ENCODE results near the gene HMCN2.

The HMCN2 gene

GRCh38 chr9:130414910-130415746 lies 149.6 kb downstream of the HMCN2 start:
- DNase-seq (ENCODE audit: low read depth, low spot score), result no peak
- Histone ChIP-seq H3K9ac (ENCODE audit: insufficient read length) (no peak overlapping the region), H3K9me3 (ENCODE audit: low read depth, low read length) (no peaks in the 10 kb centered on the region), H3K36me3 (ENCODE audit: insufficient read depth, low read length) (no peaks in the 10 kb centered on the region), H3K4me3 (no peak overlapping the region), H3K27ac (no peak overlapping the region)
- no peak for TF ChIP-seq FOXP2 (optimal IDR thresholded peaks at IDR 0.05; ENCODE audit: control extremely low read depth, extremely low read length, insufficient read depth)
- no peak for TF ChIP-seq EZH2 (IDR thresholded peaks at IDR 0.05)
- no peak for TF ChIP-seq POLR2AphosphoS5 (IDR thresholded peaks at IDR 0.05; ENCODE audit: borderline replicate concordance, low read depth, low read length)

GRCh38 chr9:130417602-130418001 lies 152.0 kb downstream of the HMCN2 start:
- no peak overlapping the region for H3K9ac ChIP-seq (ENCODE audit: insufficient read length)
- no peaks in the 10 kb centered on the region for H3K36me3 ChIP-seq (ENCODE audit: insufficient read depth, low read length)
- H3K9me3 ChIP-seq (ENCODE audit: low read depth, low read length), result no peaks in the 10 kb centered on the region
- no peak for TF ChIP-seq FOXP2 (optimal IDR thresholded peaks at IDR 0.05; ENCODE audit: control extremely low read depth, extremely low read length, insufficient read depth)
- TF ChIP-seq POLR2AphosphoS5 (IDR thresholded peaks at IDR 0.05; ENCODE audit: borderline replicate concordance, low read depth, low read length), result no peak
- TF ChIP-seq EZH2 (IDR thresholded peaks at IDR 0.05), result no peak
- no peak for DNase-seq (ENCODE audit: low read depth, low spot score)
- H3K27ac ChIP-seq, result no peak overlapping the region
- H3K4me3 ChIP-seq, result no peak overlapping the region

- no peak overlapping the region for H3K4me3 ChIP-seq
- no peak overlapping the region for H3K9ac ChIP-seq (ENCODE audit: insufficient read length)
- H3K36me3 ChIP-seq (ENCODE audit: insufficient read depth, low read length), result no peaks in the 10 kb centered on the region
- H3K9me3 ChIP-seq (ENCODE audit: low read depth, low read length), result no peaks in the 10 kb centered on the region
- no peak for DNase-seq (ENCODE audit: low read depth, low spot score)
- TF ChIP-seq FOXP2 (optimal IDR thresholded peaks at IDR 0.05; ENCODE audit: control extremely low read depth, extremely low read length, insufficient read depth) (no peak), POLR2AphosphoS5 (IDR thresholded peaks at IDR 0.05; ENCODE audit: borderline replicate concordance, low read depth, low read length) (no peak)
- H3K27ac ChIP-seq, result no peak overlapping the region
These were observed 153.2 kb downstream of the HMCN2 start for GRCh38 chr9:130418776-130419175.

GRCh38 chr9:130419521-130420035 lies 154.0 kb downstream of the HMCN2 start:
- Histone ChIP-seq H3K4me3 (no peak overlapping the region), H3K9ac (ENCODE audit: insufficient read length) (no peak overlapping the region), H3K9me3 (ENCODE audit: low read depth, low read length) (no peaks in the 10 kb centered on the region), H3K27ac (no peak overlapping the region), H3K36me3 (ENCODE audit: insufficient read depth, low read length) (no peaks in the 10 kb centered on the region)
- TF ChIP-seq EZH2 (IDR thresholded peaks at IDR 0.05) (no peak), FOXP2 (optimal IDR thresholded peaks at IDR 0.05; ENCODE audit: control extremely low read depth, extremely low read length, insufficient read depth) (no peak), POLR2AphosphoS5 (IDR thresholded peaks at IDR 0.05; ENCODE audit: borderline replicate concordance, low read depth, low read length) (no peak)
- DNase-seq (ENCODE audit: low read depth, low spot score), result no peak

GRCh38 chr9:130421154-130421801 lies 155.7 kb downstream of the HMCN2 start:
- H3K27ac ChIP-seq, result no peak overlapping the region
- no peak overlapping the region for H3K9ac ChIP-seq (ENCODE audit: insufficient read length)
- no peak for TF ChIP-seq FOXP2 (optimal IDR thresholded peaks at IDR 0.05; ENCODE audit: control extremely low read depth, extremely low read length, insufficient read depth)
- no peak for DNase-seq (ENCODE audit: low read depth, low spot score)
- H3K4me3 ChIP-seq, result no peak overlapping the region
- H3K36me3 ChIP-seq (ENCODE audit: insufficient read depth, low read length), result no peaks in the 10 kb centered on the region
- H3K9me3 ChIP-seq (ENCODE audit: low read depth, low read length), result no peaks in the 10 kb centered on the region

GRCh38 chr9:130421802-130422276 lies 156.3 kb downstream of the HMCN2 start:
- TF ChIP-seq EZH2 (IDR thresholded peaks at IDR 0.05), result no peak
- TF ChIP-seq FOXP2 (optimal IDR thresholded peaks at IDR 0.05; ENCODE audit: control extremely low read depth, extremely low read length, insufficient read depth), result no peak
- no peak for TF ChIP-seq POLR2AphosphoS5 (IDR thresholded peaks at IDR 0.05; ENCODE audit: borderline replicate concordance, low read depth, low read length)
- no peaks in the 10 kb centered on the region for H3K9me3 ChIP-seq (ENCODE audit: low read depth, low read length)
- DNase-seq (ENCODE audit: low read depth, low spot score), result no peak
- no peaks in the 10 kb centered on the region for H3K36me3 ChIP-seq (ENCODE audit: insufficient read depth, low read length)
- H3K27ac ChIP-seq, result no peak overlapping the region
- H3K9ac ChIP-seq (ENCODE audit: insufficient read length), result no peak overlapping the region
- H3K4me3 ChIP-seq, result no peak overlapping the region

- H3K9ac ChIP-seq (ENCODE audit: insufficient read length), result no peak overlapping the region
- TF ChIP-seq POLR2AphosphoS5 (IDR thresholded peaks at IDR 0.05; ENCODE audit: borderline replicate concordance, low read depth, low read length), result no peak
- no peaks in the 10 kb centered on the region for H3K9me3 ChIP-seq (ENCODE audit: low read depth, low read length)
- H3K4me3 ChIP-seq, result no peak overlapping the region
- no peak overlapping the region for H3K27ac ChIP-seq
- no peak for DNase-seq (ENCODE audit: low read depth, low spot score)
- no peaks in the 10 kb centered on the region for H3K36me3 ChIP-seq (ENCODE audit: insufficient read depth, low read length)
These were observed 157.0 kb downstream of the HMCN2 start for GRCh38 chr9:130422546-130422945.

GRCh38 chr9:130423272-130423671 lies 157.7 kb downstream of the HMCN2 start:
- H3K4me3 ChIP-seq, result no peak overlapping the region
- TF ChIP-seq POLR2AphosphoS5 (IDR thresholded peaks at IDR 0.05; ENCODE audit: borderline replicate concordance, low read depth, low read length) (no peak), EZH2 (IDR thresholded peaks at IDR 0.05) (no peak), FOXP2 (optimal IDR thresholded peaks at IDR 0.05; ENCODE audit: control extremely low read depth, extremely low read length, insufficient read depth) (no peak)
- H3K9ac ChIP-seq (ENCODE audit: insufficient read length), result no peak overlapping the region
- no peak overlapping the region for H3K27ac ChIP-seq
- no peaks in the 10 kb centered on the region for H3K9me3 ChIP-seq (ENCODE audit: low read depth, low read length)
- no peaks in the 10 kb centered on the region for H3K36me3 ChIP-seq (ENCODE audit: insufficient read depth, low read length)
- no peak for DNase-seq (ENCODE audit: low read depth, low spot score)
